GM19452 (cell line): ENCODE data around the gene SETBP1.
"Not testable (repeated sequence)": the region's sequence is repeated elsewhere in the genome, so short reads cannot be mapped to it uniquely, and the experiment has no call there.

Experiments used
- ATAC-seq: cut with Tn5 transposase; IDR thresholded peaks from one replicate; pipeline ENCODE4 v1.9.1; 2021; ENCODE audit not compliant: unreplicated experiment

SETBP1 gene

DNA sequence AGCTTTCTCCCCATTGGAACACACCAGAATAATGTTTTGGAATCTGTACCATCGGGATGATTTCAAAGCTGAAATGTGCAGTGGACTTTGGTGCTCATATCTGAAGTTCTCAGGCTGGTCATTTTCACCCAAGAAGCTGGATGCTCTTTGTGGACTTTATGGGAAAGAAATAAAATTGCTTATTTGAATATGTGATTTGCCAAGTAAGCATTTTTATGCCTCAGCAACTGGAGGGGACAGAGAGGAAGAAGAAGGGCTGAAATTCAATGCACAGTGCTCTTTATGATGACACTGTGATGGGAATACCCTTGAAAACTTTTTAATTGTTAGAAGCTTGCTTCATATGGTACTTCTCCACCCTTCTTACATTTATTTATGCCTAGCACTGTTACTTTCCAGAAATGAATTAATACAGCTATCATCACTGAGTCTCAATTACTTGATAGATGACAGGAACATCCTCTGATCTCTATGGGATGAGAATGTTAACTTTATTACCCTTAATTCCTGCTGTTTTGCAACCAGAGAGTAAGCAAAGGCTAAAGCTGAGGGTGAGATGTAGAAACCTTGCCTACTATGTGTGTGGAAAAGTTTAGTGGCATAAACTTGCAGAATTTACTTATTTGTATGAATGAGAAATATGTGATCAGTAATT lies 23.6 kb downstream of the SETBP1 start:
- ATAC-seq = no peak

DNA sequence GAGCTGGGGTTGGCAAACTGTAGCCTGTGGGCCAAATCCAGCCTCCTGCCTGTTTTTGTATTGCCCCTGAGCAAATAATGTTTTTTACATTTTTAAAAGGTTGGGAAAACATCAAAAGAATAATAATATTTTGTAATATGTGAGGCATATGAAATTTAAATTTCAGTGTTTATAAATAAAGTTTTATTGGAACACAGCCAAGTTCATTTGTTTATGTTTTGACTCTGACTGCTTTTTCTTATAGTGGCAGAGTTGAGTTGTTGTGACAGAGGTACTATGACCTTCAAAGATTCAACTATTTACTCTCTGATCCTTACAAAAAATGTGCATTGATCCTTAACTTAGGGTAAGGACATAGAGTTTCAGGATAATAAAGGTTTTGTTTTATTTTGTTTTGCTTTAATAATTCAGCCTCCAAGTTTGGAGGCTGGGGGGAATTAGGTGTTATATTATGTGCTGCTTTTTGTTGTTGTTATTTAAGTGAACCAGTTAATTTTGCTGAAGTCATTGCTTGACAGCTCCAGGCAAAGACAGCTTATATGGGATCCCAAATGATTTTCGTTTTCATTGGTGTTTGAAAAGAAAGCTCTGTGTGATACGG lies 24.5 kb downstream of the SETBP1 start:
- no peak for ATAC-seq

DNA sequence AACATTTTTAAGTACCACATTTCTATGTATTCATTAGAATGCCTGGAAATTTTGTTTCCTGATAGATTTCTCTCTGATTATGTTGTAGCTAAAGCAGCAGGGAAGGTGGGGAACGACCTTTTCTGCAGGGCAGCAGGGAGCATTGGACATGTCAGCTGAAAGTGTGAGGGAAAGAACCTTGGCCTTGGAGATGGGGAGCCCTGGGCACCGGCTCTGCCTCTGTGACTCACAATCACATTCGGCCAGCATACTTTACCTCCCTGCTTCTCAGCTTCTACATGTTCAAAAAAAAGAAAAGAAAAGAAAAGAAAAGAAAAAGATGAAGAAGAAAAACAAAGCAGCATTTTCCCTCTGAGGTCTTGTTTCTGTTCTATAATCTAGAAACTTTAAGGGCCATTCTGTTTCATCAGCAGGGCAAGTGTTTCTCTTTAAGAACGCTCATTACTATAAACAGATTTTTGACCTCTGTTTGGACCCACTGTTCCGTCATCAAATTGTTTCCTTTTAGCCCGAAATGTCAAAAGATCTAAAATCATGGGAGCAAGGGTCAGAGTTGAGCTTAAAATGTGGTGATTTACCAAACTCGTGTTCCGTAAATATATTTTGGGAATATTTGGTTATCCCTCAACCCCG lies 27.9 kb downstream of the SETBP1 start:
- no peak for ATAC-seq

DNA sequence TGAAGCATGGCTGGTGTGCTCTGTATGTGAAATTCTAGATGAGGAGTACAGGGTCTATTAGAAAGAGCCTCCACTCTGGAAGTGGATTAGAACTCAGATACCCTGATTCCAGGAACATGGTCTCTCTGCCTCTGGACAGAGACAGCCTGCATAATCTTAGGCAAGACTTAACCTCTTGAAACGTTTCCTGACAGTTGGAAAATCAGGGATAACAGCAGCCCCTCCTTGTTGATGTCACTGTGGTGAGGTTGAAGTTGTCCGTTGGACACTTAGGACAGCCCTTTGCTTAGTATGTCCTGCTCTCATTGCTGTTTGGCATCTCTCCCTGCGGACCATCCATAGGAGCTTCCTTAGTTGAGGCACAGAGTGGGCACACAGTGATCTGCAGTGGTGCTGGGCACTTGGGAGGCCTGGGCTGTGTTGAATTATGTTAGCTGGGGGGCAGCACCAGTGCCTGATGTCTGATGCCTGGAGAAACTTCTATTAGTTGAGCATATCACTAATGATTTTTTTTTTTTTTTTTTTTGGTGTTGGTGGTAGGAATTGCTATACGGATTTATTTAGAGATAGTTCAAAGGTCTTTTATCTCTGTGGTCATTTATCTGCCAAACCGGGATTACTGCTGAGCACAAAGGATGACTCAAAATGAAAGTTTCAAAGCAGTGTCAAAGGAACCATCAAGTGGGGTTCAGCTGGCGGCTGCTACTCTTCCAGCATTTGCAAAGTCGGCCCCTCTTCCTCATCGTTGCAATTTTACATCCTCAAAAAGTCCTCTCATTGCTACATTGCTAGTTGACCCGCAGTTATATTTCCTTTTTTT lies 28.8 kb downstream of the SETBP1 start:
- peak; percentile 92 for ATAC-seq

DNA sequence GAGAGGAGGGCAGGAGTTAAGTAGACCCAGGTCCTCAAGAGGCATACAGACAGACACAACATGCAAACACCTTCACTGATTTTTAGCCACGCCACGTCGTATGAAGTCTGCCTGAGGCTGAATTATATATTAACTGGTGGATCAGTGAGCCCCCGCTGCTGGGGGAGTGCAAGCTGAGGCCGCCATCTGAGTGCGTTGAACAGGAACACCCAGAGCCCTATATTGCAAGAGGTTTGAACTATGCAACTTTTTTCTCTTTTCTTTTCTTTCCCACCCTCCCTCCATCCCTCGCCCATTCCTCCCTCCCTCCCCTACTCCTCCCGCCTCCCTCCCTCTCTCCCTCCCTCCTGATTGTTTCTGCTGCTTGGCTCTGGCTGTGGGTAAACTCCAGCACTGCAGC lies 30.2 kb downstream of the SETBP1 start:
- no peak for ATAC-seq

DNA sequence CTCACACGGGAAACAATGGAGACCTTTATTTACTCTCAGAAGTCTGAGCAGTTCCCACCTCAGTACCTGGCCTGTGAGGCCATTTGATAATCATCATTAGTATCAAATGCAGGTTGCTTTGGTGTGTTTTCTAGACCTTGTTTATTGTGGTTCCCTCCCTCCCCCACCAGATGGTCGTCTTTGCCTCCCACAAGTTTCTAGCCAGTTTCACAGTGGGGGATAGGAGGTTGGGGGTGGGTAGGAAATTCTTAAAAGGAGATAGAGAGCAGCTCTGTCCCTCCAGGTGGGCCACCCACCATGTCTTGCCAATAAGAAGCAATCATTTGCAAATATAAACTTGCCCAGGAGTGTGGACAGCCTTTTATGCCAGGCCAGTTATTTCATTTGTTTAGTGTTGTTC lies 31.3 kb downstream of the SETBP1 start:
- ATAC-seq = no peak

DNA sequence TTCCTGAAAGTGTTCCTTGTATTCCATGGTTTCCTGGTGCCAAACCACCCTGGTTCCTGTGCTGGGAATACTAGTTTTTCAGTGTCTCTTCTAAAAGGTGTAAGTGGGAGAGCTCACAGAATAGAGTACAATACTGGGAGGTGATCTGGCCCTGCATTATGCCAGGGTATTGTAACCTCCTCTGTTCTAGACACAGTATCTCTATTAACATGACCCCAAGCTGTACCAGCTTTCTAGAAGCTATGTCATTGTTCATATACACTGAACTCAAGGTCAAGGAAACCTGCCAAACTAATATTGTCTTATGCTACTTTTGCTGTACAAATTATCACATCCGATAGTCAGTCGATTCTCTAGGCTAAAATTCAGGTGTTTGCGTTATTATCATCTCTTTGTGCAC lies 32.7 kb downstream of the SETBP1 start:
- ATAC-seq = no peak

DNA sequence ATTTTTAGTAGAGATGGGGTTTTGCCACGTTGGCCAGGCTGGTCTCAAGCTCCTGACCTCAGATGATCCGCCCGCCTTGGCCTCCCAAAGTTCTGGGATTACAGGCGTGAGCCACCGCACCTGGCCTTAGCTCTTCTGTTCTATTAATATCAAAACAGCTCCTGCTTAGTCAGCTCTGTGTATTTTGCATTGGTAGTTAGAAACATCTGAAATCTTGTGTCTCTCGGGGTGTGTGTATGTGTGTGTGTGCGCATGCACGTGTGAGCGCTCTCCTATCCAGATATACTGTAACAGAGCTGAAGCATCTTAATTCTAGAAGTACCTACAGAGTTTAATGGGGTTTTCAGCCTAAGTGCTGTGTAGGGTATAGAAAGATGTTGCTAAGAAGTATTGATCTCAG lies 33.7 kb downstream of the SETBP1 start:
- ATAC-seq = no peak

DNA sequence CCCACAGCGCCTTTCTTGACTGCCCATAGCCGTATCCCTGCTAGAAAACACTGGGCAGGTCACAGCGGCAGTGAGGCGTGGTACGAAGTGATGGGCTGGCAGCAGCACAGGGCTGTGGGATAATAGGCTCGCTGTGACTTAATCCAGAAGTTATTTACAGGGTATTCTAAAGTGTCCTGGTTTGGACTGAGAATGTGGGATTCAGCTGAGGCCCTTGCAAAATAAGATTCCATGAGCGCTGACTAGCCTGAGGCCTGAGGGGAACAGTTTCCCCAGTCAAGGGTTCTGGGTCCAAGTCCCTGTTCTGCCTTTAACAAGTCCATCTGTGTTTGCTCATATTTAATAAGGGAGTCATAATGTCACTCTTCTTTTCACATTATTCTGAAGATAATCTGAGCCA lies 34.6 kb downstream of the SETBP1 start:
- no peak for ATAC-seq

DNA sequence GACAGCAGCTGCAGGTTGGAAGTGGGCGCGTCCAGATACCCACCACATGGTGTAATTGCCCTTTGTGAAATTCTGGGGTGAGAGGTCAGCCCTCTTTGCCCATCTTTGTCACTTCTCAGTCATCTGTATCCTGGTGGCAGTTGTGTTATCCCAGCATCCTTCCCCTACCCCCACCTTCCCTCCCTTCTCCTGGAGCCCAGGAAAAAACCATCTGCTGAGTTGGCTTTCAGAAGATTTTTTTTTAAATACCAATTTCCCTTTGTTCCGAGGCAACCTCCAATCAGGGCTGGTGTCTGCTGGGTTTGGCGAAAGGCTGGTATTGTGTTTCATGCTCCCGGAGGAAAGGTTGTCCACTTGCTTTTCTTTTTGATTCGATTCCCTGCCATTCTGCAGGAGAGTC lies 35.2 kb downstream of the SETBP1 start:
- no peak for ATAC-seq

DNA sequence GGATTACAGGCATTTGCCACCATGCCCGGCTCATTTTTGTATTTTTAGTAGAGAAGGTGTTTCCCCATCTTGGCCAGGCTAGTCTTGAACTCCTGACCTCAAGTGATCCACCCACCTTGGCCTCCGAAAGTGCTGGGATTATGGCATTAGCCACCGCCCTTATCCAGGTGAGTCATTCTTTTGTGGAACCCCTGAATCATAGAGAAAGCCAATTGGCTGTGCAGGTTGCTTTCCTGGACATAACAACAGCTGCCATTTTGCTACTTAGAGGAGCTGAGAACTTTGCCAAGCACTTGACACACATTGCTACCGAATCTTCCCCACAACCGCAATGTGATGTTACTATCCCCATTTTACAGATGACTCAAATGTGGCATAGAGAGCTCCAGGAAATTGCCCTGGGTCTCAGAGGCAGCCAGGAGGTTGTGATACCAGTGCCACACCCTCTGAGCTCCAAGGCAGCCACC lies 36.0 kb downstream of the SETBP1 start:
- ATAC-seq = peak; percentile 57

DNA sequence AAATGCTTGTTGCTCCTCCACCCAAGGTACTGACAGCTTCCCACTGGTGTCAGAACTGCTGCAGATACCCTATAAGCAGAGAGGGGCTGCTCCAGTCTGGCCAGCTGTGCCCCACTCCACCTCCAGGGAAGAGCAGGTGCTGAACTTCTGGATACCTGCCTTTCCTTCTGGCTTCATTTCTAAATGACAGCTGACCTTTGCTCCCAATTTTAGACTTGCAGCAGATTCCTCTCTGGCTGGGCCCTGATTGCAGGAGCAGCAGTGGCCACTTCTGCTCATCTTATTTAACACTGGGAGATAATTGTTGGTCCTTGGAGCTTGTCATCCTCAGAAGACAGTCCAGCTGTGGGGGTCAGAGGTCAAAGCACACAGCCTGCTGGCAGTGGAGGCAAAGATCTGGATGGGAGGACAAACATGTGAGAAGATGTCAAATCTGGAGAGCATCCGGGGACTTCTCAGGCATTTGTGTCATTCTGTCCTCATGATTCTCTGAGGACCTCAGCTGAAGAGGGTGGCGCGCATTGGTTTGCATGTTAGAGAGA lies 38.9 kb downstream of the SETBP1 start:
- no peak for ATAC-seq

DNA sequence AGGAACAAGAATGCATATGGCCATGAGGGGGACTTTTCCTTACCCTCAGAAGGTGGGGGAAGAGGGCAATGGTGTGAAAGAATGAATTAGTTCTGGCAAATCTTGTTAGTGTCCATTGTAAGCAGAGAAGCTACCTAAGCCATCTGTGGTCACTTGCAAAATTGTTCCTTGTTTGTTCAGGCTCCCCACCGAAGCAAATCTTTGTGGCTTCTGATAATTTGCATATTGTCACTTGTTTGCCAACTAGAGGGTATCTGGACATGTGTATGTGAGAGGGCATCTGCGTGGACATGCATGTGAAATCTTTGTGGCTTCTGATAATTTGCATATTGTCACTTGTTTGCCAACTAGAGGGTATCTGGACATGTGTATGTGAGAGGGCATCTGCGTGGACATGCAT lies 41.1 kb downstream of the SETBP1 start:
- not testable (repeated sequence) for ATAC-seq

DNA sequence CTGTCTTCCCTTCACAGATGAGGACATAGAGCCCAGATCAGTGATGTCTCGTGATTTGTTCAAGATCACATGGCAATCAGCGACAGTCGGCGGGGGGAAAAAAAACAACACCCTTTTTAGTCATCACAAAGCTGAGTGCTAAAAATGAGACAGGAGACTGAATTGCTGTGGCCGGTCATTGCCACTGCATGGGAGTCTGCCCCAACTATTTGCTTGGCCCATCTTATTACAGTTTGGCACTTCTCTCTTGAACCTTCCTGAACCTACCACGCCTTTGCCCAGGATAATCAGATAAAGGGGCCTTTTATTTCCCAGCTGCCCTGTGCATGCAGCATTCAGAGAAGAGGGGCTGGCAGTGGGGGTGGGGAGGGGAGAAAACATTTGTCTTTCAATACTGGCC lies 42.7 kb downstream of the SETBP1 start:
- ATAC-seq = peak; percentile 32

DNA sequence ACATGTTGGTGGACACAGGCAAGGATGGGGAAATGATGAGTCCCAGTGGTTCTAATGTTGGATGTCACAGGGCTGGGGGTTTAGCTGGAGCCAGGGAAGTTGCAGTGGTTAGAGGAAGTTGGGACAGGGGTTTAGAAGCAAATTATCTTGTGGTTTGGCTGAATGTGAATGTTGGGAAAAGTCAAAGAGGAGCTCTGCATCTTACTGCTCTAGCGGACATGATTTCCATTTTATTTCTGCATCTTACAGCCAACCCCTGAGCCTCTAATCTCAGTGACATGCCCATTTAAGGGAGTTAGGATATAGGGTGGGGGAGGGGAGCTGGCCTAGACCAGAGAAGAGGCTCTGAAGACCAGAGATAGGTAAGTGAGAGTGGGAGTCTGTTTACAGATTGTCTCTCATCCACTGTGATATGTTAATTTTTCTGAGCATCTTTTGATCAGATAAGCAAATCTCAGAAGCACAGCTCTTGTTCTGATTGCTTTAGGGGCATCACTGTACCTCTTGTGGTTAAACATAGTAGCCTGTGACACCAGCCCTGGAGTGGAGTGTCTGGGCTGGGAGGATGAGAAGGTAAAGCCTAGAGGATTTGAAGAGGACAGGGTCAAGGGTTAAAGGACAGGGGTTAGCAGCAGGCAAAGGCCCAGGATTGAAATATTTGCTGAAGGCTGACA lies 43.6 kb downstream of the SETBP1 start:
- ATAC-seq = no peak

DNA sequence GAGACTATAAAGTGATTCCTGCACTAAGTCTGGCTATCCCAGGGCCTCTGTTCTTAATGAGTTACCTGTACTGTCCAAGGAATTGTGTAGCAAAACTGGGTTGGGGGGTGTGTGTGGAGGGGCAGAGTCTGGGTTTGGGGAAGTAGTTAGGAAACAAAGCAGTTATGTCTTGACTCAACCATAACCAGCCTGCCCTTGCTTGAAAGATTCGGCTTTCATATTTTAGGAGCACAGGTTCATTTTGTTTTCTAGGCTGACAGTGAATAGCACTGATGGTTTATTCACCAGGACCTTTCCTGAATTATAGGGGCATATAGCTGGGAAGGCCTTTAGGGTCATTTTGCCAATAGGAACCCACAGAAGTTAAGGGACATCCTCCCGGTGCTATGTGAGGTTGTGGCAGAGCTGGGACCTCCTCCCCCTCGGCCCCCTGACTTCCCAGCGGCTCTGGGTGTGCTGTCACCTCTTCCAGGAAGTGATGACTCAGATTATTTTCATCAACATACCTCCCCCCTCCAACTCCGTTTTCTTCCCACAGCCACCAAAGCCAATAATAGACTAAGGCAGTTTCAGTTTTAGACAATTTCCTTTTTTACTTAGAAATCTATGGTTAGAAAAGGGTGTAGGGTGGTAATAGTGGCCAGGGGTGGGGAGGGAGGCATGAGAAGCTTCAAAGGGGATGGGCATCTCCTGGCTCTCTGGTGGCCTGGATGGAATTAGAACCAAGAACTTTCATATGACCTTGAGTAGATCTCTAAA lies 44.8 kb downstream of the SETBP1 start:
- peak; percentile 52 for ATAC-seq

DNA sequence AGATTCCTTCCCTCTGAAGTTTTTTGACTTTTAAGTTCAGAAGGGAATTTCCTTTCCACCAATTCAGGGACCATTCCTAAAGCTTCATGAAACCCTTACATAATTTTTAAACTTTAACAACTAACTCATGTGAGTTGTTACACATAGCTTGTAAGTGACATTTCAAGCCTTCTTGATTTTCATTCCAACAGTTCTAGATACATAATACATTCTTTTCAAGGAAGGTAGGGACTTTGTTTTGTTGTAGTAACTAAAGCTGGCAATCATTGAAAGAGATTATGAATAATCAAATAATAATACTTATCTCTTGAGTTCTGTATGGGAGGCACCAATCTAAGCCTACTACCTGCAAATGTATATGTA lies 45.4 kb downstream of the SETBP1 start:
- no peak for ATAC-seq

DNA sequence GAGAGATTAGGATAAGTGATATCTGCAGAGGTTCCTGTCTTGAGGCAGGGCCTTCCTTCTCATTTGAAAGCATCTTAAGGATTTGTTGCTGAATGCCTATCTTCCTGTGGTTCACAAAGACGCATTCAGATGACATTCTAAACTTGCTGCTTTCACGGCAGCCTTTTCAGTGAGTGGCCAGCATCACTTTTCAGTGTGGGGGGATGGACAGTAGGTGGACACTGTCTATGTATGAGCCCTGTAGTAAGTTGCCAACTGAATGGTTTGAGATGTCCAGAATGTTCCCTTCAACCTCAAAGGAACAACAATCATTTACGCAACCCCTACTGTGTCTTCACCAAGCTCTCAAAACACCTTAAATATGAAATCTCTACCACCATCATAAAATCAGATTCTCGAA lies 46.6 kb downstream of the SETBP1 start:
- ATAC-seq = no peak

DNA sequence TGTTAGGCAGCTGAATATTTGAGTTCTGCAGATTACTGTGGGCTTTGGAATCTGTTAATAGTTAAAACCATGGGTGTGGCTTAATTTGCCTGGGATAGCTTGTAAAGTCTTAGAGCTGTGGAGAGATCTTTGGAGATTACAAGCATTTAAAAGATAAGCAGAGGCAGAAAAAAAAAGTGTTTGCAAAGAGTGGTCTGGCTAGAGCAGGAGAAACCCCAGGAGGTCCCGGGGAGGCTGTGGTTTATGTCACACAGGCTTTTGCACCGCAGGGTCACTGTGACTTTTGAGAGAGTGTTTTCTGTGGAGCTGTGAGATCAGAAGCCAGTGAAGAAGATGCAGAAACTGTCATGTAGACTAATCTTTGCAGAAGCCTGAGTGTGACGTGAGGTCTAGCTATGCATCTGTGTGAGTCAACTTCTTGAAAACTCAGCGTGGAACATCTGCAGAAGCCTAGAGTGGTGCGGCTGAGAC lies 49.0 kb downstream of the SETBP1 start:
- ATAC-seq = no peak
